B cell (primary cell): ENCODE results near the gene PMAIP1. TPM values are rescaled to one million over a fixed set of nuclear protein-coding genes. Genes with fewer than 3 reads are reported as not detected.
A peak's percentile ranks its signal among the peaks of the same experiment; 100 is the strongest.

Experiments used
- ATAC-seq: fragments of 200-7000 bp; cut with Tn5 transposase; one replicate; pipeline ENCODE4 v1.10.0; 2021; ENCODE audit warnings: low read depth, mild to moderate bottlenecking, moderate number of reproducible peaks, moderate library complexity
- CTCF ChIA-PET: fragments of 350-600 bp; sonication (Branson Sonifier 250); formaldehyde crosslinking; loops from one replicate; lab custom pipeline; 2021; ENCODE audit warnings: antibody characterized with exemption, inconsistent platforms; lab: Charles Lee
- POLR2A ChIA-PET: fragments of 350-600 bp; sonication (Branson Sonifier 250); formaldehyde crosslinking; loops from one replicate; lab custom pipeline; 2021; ENCODE audit warnings: antibody characterized with exemption; lab: Charles Lee
- DNase-seq: peaks from one replicate; pipeline ENCODE4 v3.0.0; 2013
- H2AFZ ChIP-seq: 2 replicates; pipeline ENCODE4 v1.6.1; 2012; ENCODE audit warnings: mild to moderate bottlenecking, low read depth, low read length; ENCODE audit not compliant: insufficient read depth, poor library complexity, severe bottlenecking
- H3K27ac ChIP-seq, 2 donors: 1 replicate in 1 of 2; 2 replicates in 1 of 2; pipeline ENCODE4 v1.5.1; 2012 to 2013; ENCODE audit warnings: low read length in 2 of 2, mild to moderate bottlenecking in 2 of 2, moderate library complexity in 1 of 2
- H3K27me3 ChIP-seq, 4 experiments: fragments of 200-600 bp in 1 of 4; sonication (generic) in 1 of 4; replicated peaks in 1 of 4; 1 replicate in 2 of 4; 2 replicates in 2 of 4; pipeline versions ENCODE4 v1.6.1 to v1.7.0; 2013 to 2016; ENCODE audit warnings: low read length in 3 of 4, mild to moderate bottlenecking in 2 of 4, mixed read lengths in 1 of 4, moderate library complexity in 1 of 4; ENCODE audit not compliant: insufficient read depth in 4 of 4, control insufficient read depth in 3 of 4; ENCODE audit errors: control extremely low read depth in 1 of 4
- H3K36me3 ChIP-seq, 2 experiments: replicated peaks in 1 of 2; 1 replicate in 1 of 2; 2 replicates in 1 of 2; pipeline versions ENCODE4 v1.6.1 to v1.7.1; 2013; ENCODE audit warnings: low read length in 1 of 2; ENCODE audit not compliant: insufficient read depth in 2 of 2, control insufficient read depth in 1 of 2; ENCODE audit errors: control extremely low read depth in 1 of 2, extremely low read depth in 1 of 2
- H3K4me1 ChIP-seq, 2 donors: fragments of 200-600 bp in 1 of 2; sonication (generic) in 1 of 2; 1 replicate in 1 of 2; 2 replicates in 1 of 2; pipeline versions ENCODE4 v1.5.1 to v1.6.1; 2013 to 2017; ENCODE audit warnings: low read length in 2 of 2; ENCODE audit not compliant: control insufficient read depth in 2 of 2, insufficient read depth in 2 of 2
- H3K4me2 ChIP-seq: replicated peaks from 2 replicates; pipeline ENCODE3; 2012; ENCODE audit warnings: mild to moderate bottlenecking, low read depth, low read length; ENCODE audit not compliant: poor library complexity, severe bottlenecking
- H3K4me3 ChIP-seq, 5 experiments: fragments of 200-600 bp in 1 of 5; sonication (generic) in 1 of 5; 1 replicate in 3 of 5; 2 replicates in 2 of 5; pipeline versions ENCODE4 v1.5.1 to v1.7.0; 2011 to 2016; ENCODE audit warnings: low read length in 4 of 5, mild to moderate bottlenecking in 4 of 5, low read depth in 2 of 5, control low read depth in 1 of 5, moderate library complexity in 1 of 5; ENCODE audit not compliant: insufficient read depth in 1 of 5; ENCODE audit errors: control extremely low read depth in 1 of 5, extremely low read depth in 1 of 5
- H3K79me2 ChIP-seq: fragments of 200-600 bp; sonication (generic); one replicate; pipeline ENCODE4 v1.6.0; 2016; ENCODE audit warnings: low read length; ENCODE audit not compliant: control insufficient read depth, insufficient read depth
- H3K9ac ChIP-seq: fragments of 200-600 bp; sonication (generic); 2 replicates; pipeline ENCODE4 v1.6.1; 2017; ENCODE audit warnings: mild to moderate bottlenecking, low read length, moderate library complexity
- H3K9me3 ChIP-seq, 3 donors: one replicate each; pipeline versions ENCODE4 v1.6.1 to v1.7.1; 2013; ENCODE audit warnings: low read length in 2 of 3; ENCODE audit not compliant: control insufficient read depth in 2 of 3, insufficient read depth in 1 of 3; ENCODE audit errors: control extremely low read depth in 1 of 3
- H4K20me1 ChIP-seq: 2 replicates; pipeline ENCODE4 v1.6.0; 2012; ENCODE audit warnings: mild to moderate bottlenecking, low read length; ENCODE audit not compliant: insufficient read depth, control insufficient read depth, poor library complexity, severe bottlenecking
- H3K27ac Mint-ChIP-seq: one replicate; pipeline ENCODE4 v1.8.0; 2021; ENCODE audit warnings: mixed read lengths
- H3K27me3 Mint-ChIP-seq: one replicate; pipeline ENCODE4 v1.8.0; 2021; ENCODE audit warnings: mixed read lengths
- H3K4me1 Mint-ChIP-seq: one replicate; pipeline ENCODE4 v1.8.0; 2021; ENCODE audit warnings: mixed read lengths
- H3K4me3 Mint-ChIP-seq: one replicate; pipeline ENCODE4 v1.8.0; 2021; ENCODE audit warnings: mixed read lengths
- H3K9me3 Mint-ChIP-seq: one replicate; pipeline ENCODE4 v1.8.0; 2022; ENCODE audit warnings: mixed read lengths; ENCODE audit not compliant: insufficient read depth
- CTCF ChIP-seq: fragments of 200-600 bp; IDR thresholded peaks from one replicate; pipeline ENCODE4 v1.8.0; 2022; ENCODE audit warnings: antibody characterized with exemption, mild to moderate bottlenecking
- EZH2 ChIP-seq: IDR thresholded peaks from 2 replicates; pipeline ENCODE4 v1.6.1; 2012; ENCODE audit warnings: borderline replicate concordance, low read depth, mild to moderate bottlenecking, moderate library complexity, low read length; ENCODE audit not compliant: insufficient read depth, poor library complexity, severe bottlenecking
- WGBS: methylation state at CpG from one replicate; pipeline ENCODE4 v1.1.5; 2013; ENCODE audit warnings: missing lambda C conversion rate; ENCODE audit not compliant: insufficient coverage; 5-methylcytosine and 5-hydroxymethylcytosine counted together
- intact Hi-C: fragments of 100-400 bp; cut with micrococcal nuclease; formaldehyde crosslinking; loops from one replicate; pipeline ENCODE4 v1.10.0; 2022
- polyA plus RNA-seq: library from polyadenylated mRNA; depleted of rRNA; stranded (reverse); fragments of >200 nt; gene quantifications from 2 replicates; pipeline ENCODE4 v1.2.3, GENCODE V29; 2012
- total RNA-seq, 2 donors: library from RNA; stranded (reverse); fragments of 120-200 nt in 1 of 2; gene quantifications; 1 replicate in 1 of 2; 2 replicates in 1 of 2; pipeline versions ENCODE4 v1.2.3 to v1.2.4, GENCODE V29; 2013 to 2022

Gene PMAIP1
- total and polyA plus RNA-seq, 2 donors (not counting 1 experiment from before 2014, with no cell fraction given) = 67.2 to 89.3 TPM

- no CpG with 5 or more reads among the region's 1 CpG for WGBS
- ChIA-PET CTCF (no interaction called here), POLR2A (no interaction called here)
- no peaks in the 10 kb centered on the region for H3K36me3 ChIP-seq
- ATAC-seq (no peak), DNase-seq (peak; percentile 36)
- no peaks in the 10 kb centered on the region for H3K27me3 ChIP-seq
- peak overlapping the region; percentile 6 for H3K4me3 Mint-ChIP-seq
- H3K4me3 ChIP-seq = no peak overlapping the region
- intact Hi-C loops = no loop called here
- H3K27ac ChIP-seq = no peak overlapping the region
- H3K27me3 Mint-ChIP-seq = no peaks in the 10 kb centered on the region
- H3K9me3 Mint-ChIP-seq = no peaks in the 10 kb centered on the region
- H4K20me1 ChIP-seq = no peaks in the 10 kb centered on the region
- H3K4me1 Mint-ChIP-seq = peaks cover 36% of the 10 kb centered on the region
- H3K4me1 ChIP-seq = peaks cover 29 to 34% of the 10 kb centered on the region in 2 donors
- no peak overlapping the region for H2AFZ ChIP-seq
- H3K9ac ChIP-seq = no peak overlapping the region
- peak overlapping the region; percentile 1 for H3K4me2 ChIP-seq
- TF ChIP-seq EZH2 (no peak), CTCF (no peak)
- H3K9me3 ChIP-seq = no peaks in the 10 kb centered on the region
- no peak overlapping the region for H3K27ac Mint-ChIP-seq
- H3K79me2 ChIP-seq = no peaks in the 10 kb centered on the region
These were observed 22.4 kb upstream of the PMAIP1 start for GRCh38 chr18:59877361-59877760.

- peaks cover 32 to 38% of the 10 kb centered on the region in 2 donors for H3K4me1 ChIP-seq
- Mint-ChIP-seq H3K9me3 (no peaks in the 10 kb centered on the region), H3K4me1 (peaks cover 45% of the 10 kb centered on the region), H3K27ac (no peak overlapping the region), H3K27me3 (no peaks in the 10 kb centered on the region), H3K4me3 (no peak overlapping the region)
- intact Hi-C loops = no loop called here
- ATAC-seq (no peak), DNase-seq (no peak)
- no peaks in the 10 kb centered on the region for H3K9me3 ChIP-seq
- H3K27ac ChIP-seq = no peak overlapping the region
- no peaks in the 10 kb centered on the region for H3K79me2 ChIP-seq
- no peaks in the 10 kb centered on the region for H4K20me1 ChIP-seq
- H3K9ac ChIP-seq = no peak overlapping the region
- WGBS = no CpG with 5 or more reads among the region's 1 CpG
- ChIA-PET CTCF (no interaction called here), POLR2A (interaction anchor here (0.9 kb wide), 1 partner anchor 21 kb away, joined by 3 read pairs; no protein-coding TSS in a partner anchor)
- no peaks in the 10 kb centered on the region for H3K27me3 ChIP-seq
- no peak overlapping the region for H2AFZ ChIP-seq
- no peaks in the 10 kb centered on the region for H3K36me3 ChIP-seq
- TF ChIP-seq EZH2 = no peak
- no peak for TF ChIP-seq CTCF
- H3K4me3 ChIP-seq = no peak overlapping the region
- H3K4me2 ChIP-seq = no peak overlapping the region
These were observed 21.2 kb upstream of the PMAIP1 start for GRCh38 chr18:59878644-59879043.
